BJ (cell line): ENCODE measurements around the gene STK32B. TPM values are rescaled to one million over a fixed set of nuclear protein-coding genes. Genes with fewer than 3 reads are reported as not detected.
"Not testable (repeated sequence)": the region's sequence is repeated elsewhere in the genome, so short reads cannot be mapped to it uniquely, and the experiment has no call there.

Experiments used
- CTCF ChIA-PET: fragments of 350-600 bp; formaldehyde crosslinking; extraction: SDS; loops from one replicate; lab custom pipeline; 2021; ENCODE audit warnings: antibody characterized with exemption, inconsistent platforms; lab: Yijun Ruan, JAX
- POLR2A ChIA-PET: fragments of 300-600 bp; sonication (Branson Sonifier 250); formaldehyde crosslinking; extraction: SDS; loops from one replicate; lab custom pipeline; 2021; ENCODE audit warnings: antibody characterized with exemption; lab: Charles Lee
- DNase-seq: peaks from one replicate; pipeline ENCODE4 v3.0.0-alpha.2; 2011; ENCODE audit warnings: low read depth
- H3K27me3 ChIP-seq: 2 replicates; pipeline ENCODE4 v1.6.0; 2011; ENCODE audit warnings: low read length; ENCODE audit not compliant: control insufficient read depth, insufficient read depth
- H3K36me3 ChIP-seq: 2 replicates; pipeline ENCODE4 v1.5.1; 2011; ENCODE audit warnings: low read length; ENCODE audit not compliant: control insufficient read depth, insufficient read depth
- H3K4me3 ChIP-seq: 2 replicates; pipeline ENCODE4 v1.5.1; 2011; ENCODE audit warnings: low read depth, mild to moderate bottlenecking, control low read depth, low read length
- polyA plus RNA-seq: library from polyadenylated mRNA; depleted of rRNA; stranded (reverse); fragments of >200 nt; gene quantifications from 2 replicates; pipeline ENCODE4 v1.2.3, GENCODE V29; 2011
- TF ChIP-seq, protein P1 (sequence below): IDR thresholded peaks from 2 replicates; pipeline ENCODE4 v1.5.1; 2011; ENCODE audit warnings: low read depth, mild to moderate bottlenecking, control low read depth, inconsistent platforms, low read length, moderate library complexity; ENCODE audit not compliant: insufficient read depth

Gene STK32B
- polyA plus RNA-seq, 1 experiment = 11.2 TPM

DNA sequence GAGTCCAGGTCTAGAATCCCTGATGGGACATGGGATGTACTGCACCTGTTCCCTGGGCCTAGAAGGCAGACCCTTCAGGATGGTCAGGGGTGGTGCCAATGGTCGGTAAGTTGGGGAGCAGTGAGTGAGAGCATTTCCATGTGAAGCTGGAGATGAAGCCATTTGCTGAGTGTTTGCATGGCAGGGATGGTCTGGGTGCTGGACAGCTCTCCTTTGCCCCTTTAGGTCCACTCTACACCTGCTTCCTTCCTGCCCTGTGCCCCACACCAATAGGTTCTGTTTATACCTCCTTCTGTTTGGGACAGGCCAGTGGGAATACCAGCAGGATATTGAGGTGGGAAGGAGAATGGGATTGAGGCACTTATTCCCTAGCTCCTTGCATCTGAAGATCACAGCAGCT lies 181.3 kb downstream of the STK32B start:
- ChIA-PET CTCF (no interaction called here), POLR2A (no interaction called here)
- TF ChIP-seq, protein P1, sequence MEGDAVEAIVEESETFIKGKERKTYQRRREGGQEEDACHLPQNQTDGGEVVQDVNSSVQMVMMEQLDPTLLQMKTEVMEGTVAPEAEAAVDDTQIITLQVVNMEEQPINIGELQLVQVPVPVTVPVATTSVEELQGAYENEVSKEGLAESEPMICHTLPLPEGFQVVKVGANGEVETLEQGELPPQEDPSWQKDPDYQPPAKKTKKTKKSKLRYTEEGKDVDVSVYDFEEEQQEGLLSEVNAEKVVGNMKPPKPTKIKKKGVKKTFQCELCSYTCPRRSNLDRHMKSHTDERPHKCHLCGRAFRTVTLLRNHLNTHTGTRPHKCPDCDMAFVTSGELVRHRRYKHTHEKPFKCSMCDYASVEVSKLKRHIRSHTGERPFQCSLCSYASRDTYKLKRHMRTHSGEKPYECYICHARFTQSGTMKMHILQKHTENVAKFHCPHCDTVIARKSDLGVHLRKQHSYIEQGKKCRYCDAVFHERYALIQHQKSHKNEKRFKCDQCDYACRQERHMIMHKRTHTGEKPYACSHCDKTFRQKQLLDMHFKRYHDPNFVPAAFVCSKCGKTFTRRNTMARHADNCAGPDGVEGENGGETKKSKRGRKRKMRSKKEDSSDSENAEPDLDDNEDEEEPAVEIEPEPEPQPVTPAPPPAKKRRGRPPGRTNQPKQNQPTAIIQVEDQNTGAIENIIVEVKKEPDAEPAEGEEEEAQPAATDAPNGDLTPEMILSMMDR = no peak
- Histone ChIP-seq H3K27me3 (no peaks in the 10 kb centered on the region), H3K36me3 (no peaks in the 10 kb centered on the region; the same call in 1 of the 2 replicates), H3K4me3 (no peak overlapping the region)
- no peak for DNase-seq

DNA sequence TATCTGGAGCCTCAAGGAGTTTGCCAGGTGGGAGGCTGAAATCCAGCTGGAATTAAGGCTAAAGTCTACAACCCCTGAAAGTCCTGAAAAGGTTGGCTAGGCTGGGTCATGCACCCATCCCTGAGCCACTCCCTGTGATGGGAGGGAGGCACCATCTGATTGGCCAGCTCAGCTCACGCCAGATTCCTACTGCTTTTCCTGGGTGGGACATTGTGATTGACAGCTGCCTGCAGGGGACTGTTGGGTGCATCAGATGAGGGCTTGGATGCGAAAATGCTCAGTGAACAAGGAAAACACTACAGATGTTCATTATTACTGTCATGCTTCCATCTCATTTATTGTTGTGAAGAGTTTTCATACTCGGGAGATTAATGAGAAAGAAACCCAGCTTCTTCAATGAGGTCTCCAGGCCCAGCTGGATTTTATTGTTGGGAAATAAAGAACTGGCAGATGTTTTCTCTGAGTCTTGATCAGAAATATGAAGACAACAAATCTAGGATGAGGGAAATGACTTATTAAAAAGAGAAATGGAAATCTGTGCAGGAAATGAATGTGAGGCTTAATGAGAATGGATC lies 185.9 kb downstream of the STK32B start:
- CTCF ChIA-PET = interaction anchor here (0.9 kb wide), 1 partner anchor 187 kb away, joined by 3 read pairs; no protein-coding TSS in a partner anchor
- Histone ChIP-seq H3K4me3 (no peak overlapping the region), H3K36me3 (no peaks in the 10 kb centered on the region; the same call in 1 of the 2 replicates), H3K27me3 (no peaks in the 10 kb centered on the region)
- POLR2A ChIA-PET = no interaction called here
- TF ChIP-seq, protein P1 = no peak
- DNase-seq = no peak

DNA sequence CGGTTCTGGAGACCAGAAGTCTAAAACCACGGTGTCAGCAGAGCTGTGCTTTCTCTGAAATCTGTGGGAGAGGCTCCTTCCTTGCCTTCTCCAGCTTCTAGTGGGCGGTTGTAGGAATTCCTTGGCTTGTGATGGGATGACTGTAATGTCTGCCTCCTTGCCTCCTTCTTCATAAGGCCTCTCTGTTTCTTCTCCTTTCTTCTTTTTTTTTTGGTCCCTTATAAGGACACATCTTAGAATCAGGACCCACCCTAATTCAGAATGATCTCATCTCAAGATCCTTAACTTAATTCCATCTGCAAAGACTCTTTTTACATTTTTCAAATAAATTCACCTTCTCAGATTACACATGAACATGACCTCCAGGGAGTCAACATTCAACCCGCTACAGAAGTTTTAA lies 186.9 kb downstream of the STK32B start:
- Histone ChIP-seq H3K36me3 (no peaks in the 10 kb centered on the region; the same call in 1 of the 2 replicates), H3K4me3 (no peak overlapping the region), H3K27me3 (no peaks in the 10 kb centered on the region)
- DNase-seq = peak; percentile 76
- TF ChIP-seq, protein P1 = no peak
- POLR2A ChIA-PET = interaction anchor here (0.7 kb wide), 1 partner anchor 18 kb away, joined by 6 read pairs; no protein-coding TSS in a partner anchor
- CTCF ChIA-PET = interaction anchor here (0.9 kb wide), 1 partner anchor 188 kb away, joined by 3 read pairs; no protein-coding TSS in a partner anchor

DNA sequence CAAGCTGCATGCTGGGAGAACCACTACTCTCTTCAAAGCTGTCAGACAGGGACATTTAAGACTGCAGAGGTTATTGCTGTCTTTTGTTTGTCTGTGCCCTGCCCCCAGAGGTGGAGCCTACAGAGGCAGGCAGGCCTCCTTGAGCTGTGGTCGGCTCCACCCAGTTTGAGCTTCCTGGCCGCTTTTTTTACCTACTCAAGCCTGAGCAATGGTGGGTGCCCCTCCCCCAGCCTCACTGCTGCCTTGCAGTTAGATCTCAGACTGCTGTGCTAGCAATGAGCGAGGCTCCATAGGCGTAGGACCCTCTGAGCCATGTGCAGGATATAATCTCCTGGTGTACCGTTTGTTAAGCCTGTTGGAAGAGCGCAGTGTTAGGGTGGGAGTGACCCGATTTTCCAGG lies 195.8 kb downstream of the STK32B start:
- H3K36me3 ChIP-seq, H3K27me3 ChIP-seq, H3K4me3 ChIP-seq, POLR2A ChIA-PET, CTCF ChIA-PET, DNase-seq: not testable (repeated sequence)

DNA sequence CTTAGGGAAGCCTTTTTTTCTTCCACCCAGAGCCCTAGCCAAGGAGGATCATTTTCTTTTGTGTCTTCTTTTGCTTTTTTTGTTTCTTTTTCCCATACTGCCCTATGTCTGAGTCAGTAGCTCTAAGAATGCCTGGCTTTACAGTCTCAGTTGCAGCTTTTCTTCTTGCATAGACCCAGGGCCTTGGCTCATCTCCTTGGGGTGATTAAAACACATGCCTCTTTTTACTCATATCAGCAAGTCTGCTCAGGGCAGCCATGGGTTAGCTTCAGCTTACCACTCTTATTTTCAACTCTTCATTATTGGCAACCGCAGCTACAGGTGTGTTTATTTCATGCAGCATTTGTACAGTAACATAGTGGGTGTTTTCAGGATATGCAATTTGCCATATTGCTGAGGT lies 196.5 kb downstream of the STK32B start:
- H3K27me3 ChIP-seq = no peaks in the 10 kb centered on the region
- H3K36me3 ChIP-seq = no peaks in the 10 kb centered on the region
- TF ChIP-seq, protein P1 = no peak
- DNase-seq = no peak
- ChIA-PET POLR2A (no interaction called here), CTCF (interaction anchor here (0.6 kb wide), 1 partner anchor 17 kb away, joined by 3 read pairs; no protein-coding TSS in a partner anchor)
- no peak overlapping the region for H3K4me3 ChIP-seq

DNA sequence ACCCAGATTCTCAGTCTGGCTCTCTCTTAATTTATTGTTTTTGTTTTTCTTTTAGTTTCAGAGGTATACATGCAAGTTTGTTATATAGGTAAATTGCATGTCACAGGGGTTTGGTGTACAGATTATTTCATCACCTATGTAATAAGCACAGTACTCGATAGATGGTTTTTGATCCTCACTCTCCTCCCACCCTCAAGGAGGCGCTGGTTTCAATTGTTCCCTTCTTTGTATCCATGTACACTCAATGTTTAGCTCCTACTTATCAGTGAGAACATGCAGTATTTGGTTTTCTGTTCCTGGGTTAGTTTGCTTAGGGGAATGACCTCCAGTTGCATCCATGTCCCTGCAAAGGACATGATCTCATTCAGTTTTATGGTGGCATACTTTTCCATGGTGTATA lies 198.4 kb downstream of the STK32B start:
- no peak overlapping the region for H3K4me3 ChIP-seq
- TF ChIP-seq, protein P1 = no peak
- no peaks in the 10 kb centered on the region for H3K27me3 ChIP-seq
- POLR2A ChIA-PET = no interaction called here
- H3K36me3 ChIP-seq = no peaks in the 10 kb centered on the region
- CTCF ChIA-PET = no interaction called here
- no peak for DNase-seq

DNA sequence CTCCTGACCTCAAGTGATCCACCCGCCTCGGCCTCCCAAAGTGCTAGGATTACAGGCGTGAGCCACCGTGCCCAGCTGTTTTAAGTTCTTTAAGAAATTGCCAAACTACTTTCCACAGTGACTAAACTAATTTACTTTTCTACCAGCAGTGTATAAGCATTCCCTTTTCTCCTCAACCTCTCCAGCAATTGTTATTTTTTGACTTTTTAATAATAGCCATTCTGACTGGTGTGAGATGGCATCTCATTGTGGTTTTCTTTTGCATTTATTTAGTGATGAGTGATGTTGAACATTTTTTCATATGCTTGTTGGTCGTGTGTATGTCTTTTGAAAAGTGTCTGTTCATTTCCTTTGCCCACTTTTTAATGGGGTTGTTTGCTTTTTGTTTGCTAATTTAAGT lies 199.3 kb downstream of the STK32B start:
- CTCF ChIA-PET, H3K36me3 ChIP-seq, H3K4me3 ChIP-seq: not testable (repeated sequence)

More for the DNA sequence above, 199.3 kb downstream of the STK32B start:
- DNase-seq, POLR2A ChIA-PET, H3K27me3 ChIP-seq: not testable (repeated sequence)
